MM.1S (cell line): ENCODE data around the gene SLC27A2.

ENCODE experiments used
- EZH2 ChIP-seq: fragments of 300-600 bp; sonication (generic); optimal IDR thresholded peaks from 2 replicates; pipeline ENCODE3; 2017; ENCODE audit warnings: low read depth, mild to moderate bottlenecking, antibody characterized with exemption, low read length, mixed read lengths
- EZH2phosphoT487 ChIP-seq: fragments of 300-600 bp; sonication (generic); IDR thresholded peaks from 2 replicates; pipeline ENCODE4 v1.6.1; 2018; ENCODE audit warnings: antibody characterized with exemption, low read length
- TF ChIP-seq, protein P1 (sequence below): fragments of 300-600 bp; sonication (generic); IDR thresholded peaks from 2 replicates; pipeline ENCODE4 v1.5.1; 2016; ENCODE audit warnings: antibody characterized with exemption, low read length, mixed read lengths

DNA sequence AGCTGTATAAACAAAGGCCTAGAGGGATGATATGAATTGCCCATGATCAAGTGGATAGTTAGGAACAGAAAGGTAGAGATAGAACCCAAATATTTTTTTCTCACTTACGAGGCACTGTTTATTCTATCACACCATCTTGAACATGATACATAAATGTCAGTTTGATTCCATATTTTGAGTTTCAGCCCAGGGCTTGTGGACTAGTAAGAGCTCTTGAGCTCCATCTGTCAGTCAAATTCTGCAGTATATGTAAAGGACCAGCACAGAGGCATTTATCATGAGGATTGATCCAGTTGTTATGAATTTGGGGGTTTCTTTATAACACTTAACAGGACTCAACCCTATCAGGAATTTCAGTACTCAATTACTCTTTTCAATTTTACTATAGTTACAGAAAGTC, 4.8 kb downstream of the SLC27A2 start:
- TF ChIP-seq, protein P1, sequence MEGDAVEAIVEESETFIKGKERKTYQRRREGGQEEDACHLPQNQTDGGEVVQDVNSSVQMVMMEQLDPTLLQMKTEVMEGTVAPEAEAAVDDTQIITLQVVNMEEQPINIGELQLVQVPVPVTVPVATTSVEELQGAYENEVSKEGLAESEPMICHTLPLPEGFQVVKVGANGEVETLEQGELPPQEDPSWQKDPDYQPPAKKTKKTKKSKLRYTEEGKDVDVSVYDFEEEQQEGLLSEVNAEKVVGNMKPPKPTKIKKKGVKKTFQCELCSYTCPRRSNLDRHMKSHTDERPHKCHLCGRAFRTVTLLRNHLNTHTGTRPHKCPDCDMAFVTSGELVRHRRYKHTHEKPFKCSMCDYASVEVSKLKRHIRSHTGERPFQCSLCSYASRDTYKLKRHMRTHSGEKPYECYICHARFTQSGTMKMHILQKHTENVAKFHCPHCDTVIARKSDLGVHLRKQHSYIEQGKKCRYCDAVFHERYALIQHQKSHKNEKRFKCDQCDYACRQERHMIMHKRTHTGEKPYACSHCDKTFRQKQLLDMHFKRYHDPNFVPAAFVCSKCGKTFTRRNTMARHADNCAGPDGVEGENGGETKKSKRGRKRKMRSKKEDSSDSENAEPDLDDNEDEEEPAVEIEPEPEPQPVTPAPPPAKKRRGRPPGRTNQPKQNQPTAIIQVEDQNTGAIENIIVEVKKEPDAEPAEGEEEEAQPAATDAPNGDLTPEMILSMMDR, result no peak
- no peak for TF ChIP-seq EZH2
- TF ChIP-seq EZH2phosphoT487, result no peak
